Measurements from ENCODE around the gene GMDS. TPM values are rescaled to one million over a fixed set of nuclear protein-coding genes. Genes with fewer than 3 reads are reported as not detected.

The GMDS gene
- total and polyA plus RNA-seq, 2 of the 8 experiments (the other 6 are each of a cell fraction or from before 2014, with no cell fraction given): 16.8 to 50.0 TPM

- TF ChIP-seq CBX8 (IDR thresholded peaks at IDR 0.05; ENCODE audit: borderline replicate concordance, low read depth, low read length) (no peak), TCF12 (IDR thresholded peaks at IDR 0.05; ENCODE audit: low read depth, low read length) (no peak), SRF (IDR thresholded peaks at IDR 0.05; ENCODE audit: low read depth, low read length) (no peak), SUZ12 (IDR thresholded peaks at IDR 0.05; ENCODE audit: low read length) (no peak), BCL11A (IDR thresholded peaks at IDR 0.05; ENCODE audit: low read depth in 2 of 2, low read length in 2 of 2) (no peak), SIRT6 (IDR thresholded peaks at IDR 0.05; ENCODE audit: low read length) (no peak), RFX5 (IDR thresholded peaks at IDR 0.05; ENCODE audit: borderline replicate concordance, low read depth, low read length) (no peak), SIN3A (conservative IDR thresholded peaks at IDR 0.05 in 1 of 2, IDR thresholded peaks at IDR 0.05 in 1 of 2; ENCODE audit: low read depth in 1 of 2, low read length in 2 of 2) (no peak), GTF2F1 (IDR thresholded peaks at IDR 0.05; ENCODE audit: borderline replicate concordance, low read depth, low read length) (no peak)
These were observed 537.3 kb downstream of the GMDS start (continued) for GRCh38 chr6:1708122-1708521.
